ENCODE data around the gene RASL11A.
"Not testable (repeated sequence)": the region's sequence is repeated elsewhere in the genome, so short reads cannot be mapped to it uniquely, and the experiment has no call there.

The RASL11A gene

DNA sequence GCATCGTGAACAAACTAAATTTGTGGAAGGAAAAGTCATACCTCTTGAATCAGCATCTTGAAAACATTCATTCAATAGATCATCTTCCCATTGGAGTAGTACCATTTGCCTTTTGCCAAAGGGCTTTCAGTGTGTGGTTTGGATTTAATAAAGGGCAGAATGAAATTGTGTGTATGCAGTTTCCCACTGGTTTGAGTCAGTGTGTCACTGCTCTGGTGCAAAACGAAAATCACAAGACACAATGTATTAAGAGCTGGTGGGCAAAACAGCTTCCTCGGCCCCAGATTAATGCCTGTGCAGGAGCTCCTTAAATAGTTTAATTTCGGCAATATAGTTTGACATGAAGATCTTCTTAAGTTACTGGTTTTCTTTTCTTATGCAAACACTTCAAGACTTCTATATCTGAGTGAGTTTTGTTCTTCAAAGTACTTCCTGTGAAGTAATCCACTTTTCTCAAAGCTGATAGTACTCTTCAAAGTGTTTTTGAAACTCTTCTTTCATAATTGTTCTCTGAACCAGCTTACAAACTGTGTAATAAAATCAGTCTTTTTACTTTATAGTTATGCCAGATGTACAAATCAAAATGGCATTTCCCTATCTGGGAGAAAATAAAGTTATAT lies 32.1 kb downstream of the RASL11A start:
- no peak for DNase-seq

DNA sequence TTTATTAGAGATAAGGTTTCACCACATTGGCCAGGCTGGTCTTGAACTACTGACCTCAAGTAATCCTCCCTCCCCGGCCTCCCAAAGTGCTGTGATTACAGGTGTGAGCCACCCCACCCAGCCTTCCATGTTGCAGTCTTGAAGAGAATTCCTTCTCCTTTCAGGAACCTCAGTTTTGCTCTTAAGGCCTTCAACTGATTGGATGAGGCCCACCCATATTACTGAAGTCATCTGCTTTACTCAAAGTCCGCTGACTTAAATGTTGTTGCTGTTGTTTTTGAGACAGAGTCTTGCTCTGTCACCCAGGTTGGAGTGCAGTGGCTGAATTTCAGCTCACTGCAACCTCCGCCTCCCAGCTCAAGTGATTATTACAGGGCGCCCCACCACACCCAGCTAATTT lies 33.5 kb downstream of the RASL11A start:
- DNase-seq, result no peak

- DNase-seq, result no peak
Measured at GRCh38 chr13:27304611-27305010, 34.0 kb downstream of the RASL11A start.

GRCh38 chr13:27306364-27306763 lies 35.7 kb downstream of the RASL11A start:
- no peak for DNase-seq

DNA sequence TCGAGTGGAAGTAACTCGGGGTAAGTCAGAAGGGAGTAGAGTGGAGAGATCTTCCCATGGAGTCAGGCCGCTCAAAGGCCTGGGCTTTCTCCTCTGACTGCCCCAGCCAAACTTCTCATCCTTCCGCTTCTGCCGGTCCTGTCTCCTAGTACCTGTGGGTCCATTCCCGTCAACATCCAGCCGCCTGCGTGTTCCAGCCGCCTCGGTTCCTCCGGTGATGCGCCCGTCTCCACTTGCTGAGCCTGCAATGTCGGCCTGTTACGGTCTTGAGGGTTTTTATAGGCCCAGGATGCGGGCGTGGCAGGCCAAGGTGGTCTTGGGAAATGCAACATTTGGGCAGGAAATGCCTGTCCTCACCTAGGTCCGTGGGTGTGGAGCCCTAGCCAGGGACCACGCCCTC lies 38.3 kb downstream of the RASL11A start:
- no peak for DNase-seq

- no peak for DNase-seq
Measured at GRCh38 chr13:27309401-27309958, 38.9 kb downstream of the RASL11A start.

GRCh38 chr13:27309967-27310598 lies 39.5 kb downstream of the RASL11A start:
- DNase-seq, result no peak

GRCh38 chr13:27310946-27311345 lies 40.3 kb downstream of the RASL11A start:
- no peak for DNase-seq

DNA sequence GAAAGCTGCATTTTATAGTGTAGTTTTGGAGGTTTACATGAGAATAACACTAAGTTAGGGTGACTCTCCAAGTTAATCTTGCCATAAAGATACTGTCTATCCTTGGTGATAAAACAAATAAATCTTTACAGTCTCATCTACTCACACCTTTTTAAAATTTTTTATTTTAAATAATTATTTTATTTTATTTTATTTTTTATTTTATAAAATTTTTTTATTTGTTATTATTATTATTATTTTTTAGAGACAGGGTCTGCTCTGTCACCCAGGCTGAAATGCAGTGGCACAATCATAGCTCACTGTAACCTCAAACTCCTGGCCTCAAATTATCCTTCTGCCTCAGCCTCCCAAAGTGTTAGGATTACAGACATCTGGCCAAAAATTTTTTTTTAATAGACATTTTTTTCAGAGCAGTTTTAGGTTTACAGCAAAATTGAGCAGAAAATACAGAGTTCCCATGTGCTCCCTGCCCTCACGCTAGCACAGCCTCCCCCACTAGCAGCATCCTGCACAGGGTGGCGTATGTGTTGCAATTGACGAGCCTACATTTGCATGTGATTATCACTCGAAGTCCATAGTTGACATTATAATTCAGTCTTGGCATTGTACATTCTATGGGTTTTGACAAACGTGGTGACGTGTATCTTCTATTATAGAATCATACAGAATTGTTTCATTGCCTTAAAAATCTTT lies 41.0 kb downstream of the RASL11A start:
- no peak for DNase-seq

DNA sequence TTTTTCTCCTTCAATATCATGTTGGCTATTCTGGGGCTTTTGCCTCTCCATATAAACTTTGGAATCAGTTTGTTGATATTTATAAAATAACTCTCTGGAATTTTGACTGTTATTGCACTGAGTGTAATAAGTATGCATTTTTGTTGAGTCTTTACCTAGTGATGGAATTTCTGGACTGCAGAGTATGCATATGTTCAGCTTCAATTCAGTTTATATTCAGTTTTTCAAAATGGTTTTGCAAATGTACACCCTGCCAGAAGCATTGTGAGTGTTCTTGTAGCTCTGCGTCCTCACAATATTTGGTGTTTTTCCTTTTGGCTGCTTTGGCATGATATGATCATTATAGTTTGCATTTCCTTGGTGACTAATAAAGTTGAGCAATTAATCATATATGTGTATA lies 43.1 kb downstream of the RASL11A start:
- DNase-seq, result no peak

DNA sequence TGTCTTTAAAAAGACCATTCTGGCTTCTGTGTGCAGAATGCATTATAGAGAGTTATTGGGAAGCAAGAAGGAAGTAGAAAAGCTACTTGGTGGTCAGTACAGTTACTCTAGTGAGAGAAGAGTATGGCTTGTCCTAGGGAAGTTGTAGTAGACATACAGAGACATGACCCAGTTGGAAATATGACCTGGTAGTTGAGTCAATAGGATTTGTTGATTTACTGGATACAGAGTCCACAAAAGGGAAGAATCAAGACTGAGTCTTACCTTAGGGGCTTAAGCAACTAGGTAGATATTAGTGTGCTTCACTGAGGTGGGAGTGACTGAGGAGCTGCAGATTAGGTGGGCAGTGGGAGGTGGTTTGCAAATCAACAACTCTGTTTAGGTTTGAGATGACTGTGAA lies 48.8 kb downstream of the RASL11A start:
- no peak for DNase-seq

- no peak for DNase-seq
Measured at GRCh38 chr13:27321468-27322431, 51.1 kb downstream of the RASL11A start.

DNA sequence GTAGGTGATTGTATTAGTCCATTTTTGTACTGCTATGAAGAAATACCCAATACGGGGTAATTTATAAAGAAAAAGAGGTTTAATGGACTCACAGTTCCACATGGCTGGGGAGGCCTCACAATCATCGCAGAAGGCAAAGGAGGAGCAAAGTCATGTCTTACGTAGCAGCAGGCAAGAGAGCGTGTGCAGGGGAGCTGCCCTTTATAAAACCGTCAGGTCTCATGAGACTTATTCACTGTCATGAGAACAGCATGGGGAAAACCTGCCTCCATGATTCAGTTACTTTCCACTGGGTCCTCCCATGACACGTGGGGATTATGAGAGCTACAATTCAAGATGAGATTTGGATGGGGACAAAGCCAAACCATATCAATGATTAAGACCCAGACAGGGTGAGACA lies 51.8 kb downstream of the RASL11A start:
- DNase-seq, result not testable (repeated sequence)

Measured in stimulated activated CD4-positive, alpha-beta T cell treated with anti-CD3 and anti-CD28 coated beads, Interleukin-4, amount 100 ng/mL, for 4 hours (primary cell).